Effector memory CD4-positive, alpha-beta T cell (primary cell): ENCODE measurements around the gene SRL.

Experiments
- DNase-seq, 3 donors: peaks; one replicate each; pipeline ENCODE4 v3.0.0-alpha.2; 2020
- H3K27ac ChIP-seq: 2 replicates; pipeline ENCODE4 v1.7.0; 2013; ENCODE audit warnings: mild to moderate bottlenecking, low read length, moderate library complexity; ENCODE audit not compliant: insufficient read depth, poor library complexity, severe bottlenecking
- H3K27me3 ChIP-seq: replicated peaks from 2 replicates; pipeline ENCODE4 v1.7.0; 2013; ENCODE audit warnings: mild to moderate bottlenecking, low read length; ENCODE audit not compliant: insufficient read depth, control insufficient read depth, poor library complexity, severe bottlenecking
- H3K36me3 ChIP-seq: 2 replicates; pipeline ENCODE4 v1.7.0; 2013; ENCODE audit warnings: mild to moderate bottlenecking, low read length, moderate library complexity; ENCODE audit not compliant: control insufficient read depth, insufficient read depth
- H3K4me1 ChIP-seq: 2 replicates; pipeline ENCODE4 v1.7.0; 2013; ENCODE audit warnings: low read length, mild to moderate bottlenecking; ENCODE audit not compliant: control insufficient read depth, insufficient read depth, poor library complexity, severe bottlenecking
- H3K4me3 ChIP-seq: 2 replicates; pipeline ENCODE4 v1.7.0; 2013; ENCODE audit warnings: low read length, low read depth, mild to moderate bottlenecking; ENCODE audit not compliant: insufficient read depth, poor library complexity, severe bottlenecking
- H3K9me3 ChIP-seq: 2 replicates; pipeline ENCODE4 v1.7.0; 2013; ENCODE audit warnings: mild to moderate bottlenecking, low read length, moderate library complexity; ENCODE audit not compliant: control insufficient read depth

The SRL gene

DNA sequence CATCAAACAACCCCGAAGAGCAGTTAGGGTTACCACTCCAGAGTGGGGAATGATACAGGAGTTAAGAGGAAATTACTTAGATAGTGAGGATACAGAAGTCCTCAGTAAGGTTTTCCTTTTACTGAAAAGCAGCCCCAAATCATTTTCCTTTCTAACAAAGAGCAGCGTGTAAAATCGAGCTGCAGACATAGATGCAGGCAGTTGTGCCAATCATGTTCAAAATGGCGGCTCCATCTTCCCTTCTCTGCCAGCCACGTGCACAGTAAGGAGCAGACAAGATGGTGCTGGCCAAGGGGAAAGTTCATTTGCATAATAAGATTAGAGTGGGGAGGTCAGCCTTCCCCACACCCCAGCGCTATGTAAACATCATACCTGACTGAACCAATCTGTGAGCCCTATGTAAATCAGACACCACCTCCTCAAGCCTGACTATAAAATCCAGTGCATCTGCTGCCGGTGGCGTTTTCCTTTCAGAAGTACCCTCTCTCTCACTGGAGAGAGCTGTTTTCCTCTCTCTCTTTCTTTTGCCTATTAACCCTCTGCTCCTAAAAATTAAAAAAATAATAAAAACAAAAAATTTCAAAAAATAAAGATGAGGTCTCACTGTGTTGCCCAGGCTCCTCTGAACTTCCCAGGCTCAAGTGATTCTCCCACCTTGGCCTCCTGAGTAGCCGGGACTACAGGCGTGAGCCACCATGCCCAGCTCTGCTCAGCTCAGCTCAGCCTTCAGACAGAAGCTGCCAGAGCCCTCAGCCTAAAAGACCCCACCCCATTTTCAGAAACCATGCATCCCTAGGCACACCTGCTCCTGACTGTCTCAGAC lies 2.6 kb upstream of the SRL start:
- H3K4me3 ChIP-seq = no peak overlapping the region
- no peak overlapping the region for H3K27ac ChIP-seq
- H3K36me3 ChIP-seq = no peaks in the 10 kb centered on the region
- H3K9me3 ChIP-seq = no peaks in the 10 kb centered on the region
- no peaks in the 10 kb centered on the region for H3K4me1 ChIP-seq
- DNase-seq = no peak
- H3K27me3 ChIP-seq = no peaks in the 10 kb centered on the region

DNA sequence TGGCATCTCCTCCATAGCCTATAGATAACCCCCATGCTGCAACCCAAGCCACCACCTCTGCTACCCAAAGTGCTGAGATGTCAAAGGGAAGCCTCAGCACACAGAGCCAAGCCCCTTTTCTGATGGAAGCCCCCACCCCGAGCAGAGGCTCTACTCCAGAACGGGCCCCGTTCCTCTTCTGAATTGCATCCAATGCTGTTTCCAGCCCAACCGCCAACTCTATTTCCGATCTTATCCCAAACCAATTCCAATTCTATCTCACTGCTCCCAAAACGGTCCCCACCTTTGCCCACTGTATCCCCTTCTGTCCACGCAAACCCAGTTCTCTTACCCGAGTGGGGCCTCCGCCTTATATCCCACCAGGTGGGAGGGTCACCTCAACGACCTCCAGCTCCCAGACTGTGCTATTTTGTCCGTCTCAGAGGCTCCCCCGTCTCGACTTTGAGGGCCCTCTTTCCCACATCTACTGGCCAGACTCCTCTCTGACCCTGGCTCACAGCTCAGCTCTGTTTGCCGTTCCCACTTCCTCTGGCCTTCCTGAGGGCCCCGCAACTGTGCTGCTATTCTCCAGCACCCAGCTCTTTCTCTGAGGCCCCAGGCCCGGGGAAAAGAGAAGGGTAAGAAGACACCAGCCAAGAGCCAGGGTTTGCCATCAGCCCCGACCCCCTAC lies 487 bp downstream of the SRL start:
- DNase-seq = no peak
- no peak overlapping the region for H3K4me3 ChIP-seq
- H3K4me1 ChIP-seq = no peaks in the 10 kb centered on the region
- H3K27me3 ChIP-seq = no peaks in the 10 kb centered on the region
- no peaks in the 10 kb centered on the region for H3K9me3 ChIP-seq
- no peak overlapping the region for H3K27ac ChIP-seq
- no peaks in the 10 kb centered on the region for H3K36me3 ChIP-seq

DNA sequence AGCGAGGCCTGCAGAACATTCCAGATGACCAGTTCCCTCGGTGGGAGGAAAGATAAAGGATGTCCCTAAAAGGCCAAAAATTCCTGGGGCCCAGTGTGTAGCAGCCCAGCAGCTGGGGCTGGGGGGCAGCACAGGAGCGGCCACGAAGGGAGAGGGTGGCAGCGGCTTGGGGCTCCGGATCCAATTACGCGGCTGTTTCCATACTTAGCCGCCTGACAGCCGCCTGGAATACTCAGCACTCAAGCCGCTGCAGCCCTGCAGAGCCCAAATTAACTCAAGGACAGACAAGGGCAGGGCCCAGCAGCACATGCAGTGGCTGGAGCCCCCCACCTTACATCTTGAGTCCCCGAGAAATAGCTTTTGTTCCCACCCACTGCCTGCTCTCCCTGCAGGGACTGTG lies 1.3 kb downstream of the SRL start:
- no peak overlapping the region for H3K4me3 ChIP-seq
- H3K36me3 ChIP-seq = no peaks in the 10 kb centered on the region
- no peaks in the 10 kb centered on the region for H3K9me3 ChIP-seq
- no peaks in the 10 kb centered on the region for H3K27me3 ChIP-seq
- H3K4me1 ChIP-seq = no peaks in the 10 kb centered on the region
- DNase-seq = no peak
- no peak overlapping the region for H3K27ac ChIP-seq

DNA sequence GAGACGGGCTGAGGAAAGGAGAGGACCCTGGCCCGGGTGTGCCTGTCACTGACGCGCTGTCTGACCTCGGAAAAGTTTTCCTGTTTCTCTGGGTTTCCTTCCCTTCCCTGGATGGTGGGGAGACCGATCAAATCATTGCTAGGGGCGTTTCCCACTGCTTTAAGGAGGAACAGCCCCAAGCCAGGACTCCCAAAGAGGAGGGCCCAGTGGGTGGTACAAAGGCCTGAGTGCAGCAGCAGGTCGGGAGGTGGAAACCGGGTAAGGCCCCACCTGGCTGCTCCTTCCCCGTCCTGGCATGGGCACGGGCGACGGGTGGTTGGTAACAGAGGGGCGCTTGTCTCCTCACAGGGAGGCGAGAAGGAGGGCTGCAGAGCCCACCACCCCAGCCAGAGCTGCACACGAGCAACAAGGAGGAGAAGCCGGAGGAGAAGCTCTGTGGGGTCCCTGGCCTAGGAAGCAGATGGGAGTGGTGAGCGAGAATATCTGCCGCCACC lies 2.2 kb downstream of the SRL start:
- Histone ChIP-seq H3K4me3 (no peak overlapping the region), H3K36me3 (no peaks in the 10 kb centered on the region), H3K27ac (no peak overlapping the region), H3K9me3 (no peaks in the 10 kb centered on the region), H3K4me1 (no peaks in the 10 kb centered on the region), H3K27me3 (no peaks in the 10 kb centered on the region)
- no peak for DNase-seq

DNA sequence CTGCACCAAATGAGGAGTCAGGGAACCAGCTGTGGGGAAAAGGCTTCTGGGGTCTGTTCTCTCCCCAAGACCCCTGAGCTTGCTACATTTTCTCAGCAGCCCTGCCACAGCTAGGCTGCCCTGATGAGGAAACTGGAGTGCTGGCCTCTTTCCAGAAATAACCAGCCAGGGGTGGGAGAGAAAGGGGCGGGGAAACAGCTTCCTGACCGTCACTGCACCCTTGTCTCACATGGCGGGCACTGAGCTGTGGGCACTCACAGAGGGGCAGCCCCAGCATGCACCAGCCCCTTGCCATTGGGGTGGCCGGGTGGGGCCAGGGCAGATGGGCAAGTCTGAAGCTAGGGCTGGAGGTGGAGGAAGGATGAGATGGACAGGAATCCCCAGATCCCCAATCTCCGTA lies 2.9 kb downstream of the SRL start:
- H3K9me3 ChIP-seq = no peaks in the 10 kb centered on the region
- no peaks in the 10 kb centered on the region for H3K27me3 ChIP-seq
- no peak for DNase-seq
- no peaks in the 10 kb centered on the region for H3K36me3 ChIP-seq
- H3K27ac ChIP-seq = no peak overlapping the region
- no peak overlapping the region for H3K4me3 ChIP-seq
- no peaks in the 10 kb centered on the region for H3K4me1 ChIP-seq

DNA sequence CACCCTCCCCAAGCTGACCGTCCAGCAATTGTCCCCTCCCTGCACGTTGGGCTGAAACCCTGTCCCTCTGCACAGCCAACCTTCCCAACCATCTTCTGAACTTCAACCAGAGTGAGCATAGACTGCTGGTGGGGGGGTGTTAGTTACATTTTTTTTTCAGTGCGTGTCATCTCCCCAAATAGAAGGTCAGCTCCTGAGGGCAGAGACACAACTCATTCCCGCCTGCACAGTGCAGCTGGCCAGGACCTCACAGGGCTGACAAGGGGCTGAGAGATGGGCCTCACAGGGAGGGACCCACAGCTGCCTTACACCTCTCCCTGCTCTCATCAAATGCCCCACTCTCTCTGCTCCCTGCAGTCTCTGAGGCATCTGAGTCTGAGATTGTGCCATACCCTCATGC lies 8.4 kb downstream of the SRL start:
- H3K27ac ChIP-seq = no peak overlapping the region
- no peaks in the 10 kb centered on the region for H3K36me3 ChIP-seq
- DNase-seq = no peak
- no peak overlapping the region for H3K4me3 ChIP-seq
- H3K4me1 ChIP-seq = no peaks in the 10 kb centered on the region
- peaks cover 4% of the 10 kb centered on the region for H3K27me3 ChIP-seq
- H3K9me3 ChIP-seq = no peaks in the 10 kb centered on the region

DNA sequence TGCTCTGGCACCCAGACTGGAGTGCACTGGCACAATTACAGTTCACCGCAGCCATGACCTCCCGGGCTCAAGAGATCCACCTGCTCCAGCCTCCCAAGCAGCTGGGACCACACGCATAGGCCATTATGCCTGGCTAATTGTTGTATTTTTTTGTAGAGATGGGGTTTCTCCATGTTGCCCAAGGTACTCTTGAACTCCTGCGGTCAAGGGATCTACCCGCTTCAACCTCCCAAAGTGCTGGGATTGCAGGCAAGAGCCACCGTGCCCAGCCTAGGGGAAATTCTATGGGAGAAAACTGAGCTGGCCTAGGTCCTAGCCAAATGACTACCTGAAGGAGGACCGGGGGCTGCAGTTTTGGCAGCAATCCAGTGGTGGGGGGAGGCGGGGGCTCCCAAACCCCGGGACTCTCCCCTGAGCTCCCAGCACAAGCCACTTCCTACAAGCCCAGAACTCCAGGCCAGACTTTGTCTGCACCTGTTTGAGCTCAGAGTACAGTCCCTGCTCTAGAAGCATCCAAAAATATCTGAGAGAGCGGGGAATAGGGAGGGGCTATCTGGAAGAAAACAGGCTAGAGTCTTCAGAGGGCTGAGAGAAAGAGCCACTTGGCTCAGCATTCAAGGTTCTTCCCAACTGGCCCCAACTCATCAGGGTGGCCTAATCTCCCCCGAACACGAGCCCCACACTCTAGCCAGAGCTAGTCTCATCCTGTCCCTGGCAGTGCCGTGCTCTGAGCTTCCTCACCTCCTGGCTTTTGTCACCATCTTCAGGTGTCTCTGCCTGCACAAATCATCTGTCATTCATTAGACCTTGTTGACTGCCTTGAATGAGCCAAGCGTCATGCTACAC lies 9.1 kb downstream of the SRL start:
- Histone ChIP-seq H3K27me3 (peaks cover 4% of the 10 kb centered on the region), H3K36me3 (no peaks in the 10 kb centered on the region), H3K4me3 (no peak overlapping the region), H3K9me3 (no peaks in the 10 kb centered on the region), H3K27ac (no peak overlapping the region), H3K4me1 (no peaks in the 10 kb centered on the region)
- DNase-seq = no peak

GRCh38 chr16:4231886-4232285 lies 10.0 kb downstream of the SRL start:
- H3K36me3 ChIP-seq = no peaks in the 10 kb centered on the region
- no peak for DNase-seq
- H3K9me3 ChIP-seq = no peaks in the 10 kb centered on the region
- no peaks in the 10 kb centered on the region for H3K4me1 ChIP-seq
- no peak overlapping the region for H3K4me3 ChIP-seq
- H3K27me3 ChIP-seq = peaks cover 4% of the 10 kb centered on the region
- H3K27ac ChIP-seq = no peak overlapping the region

- H3K27ac ChIP-seq = no peak overlapping the region
- peaks cover 4% of the 10 kb centered on the region for H3K27me3 ChIP-seq
- no peaks in the 10 kb centered on the region for H3K36me3 ChIP-seq
Measured at GRCh38 chr16:4231367-4231766, 10.5 kb downstream of the SRL start.

GRCh38 chr16:4227040-4227332 lies 14.9 kb downstream of the SRL start:
- H3K36me3 ChIP-seq = no peaks in the 10 kb centered on the region
- no peak for DNase-seq
- H3K27ac ChIP-seq = no peak overlapping the region
- H3K9me3 ChIP-seq = no peaks in the 10 kb centered on the region
- H3K4me3 ChIP-seq = no peak overlapping the region
- no peaks in the 10 kb centered on the region for H3K4me1 ChIP-seq
- H3K27me3 ChIP-seq = no peaks in the 10 kb centered on the region

More at GRCh38 chr16:4231367-4231766, 10.5 kb downstream of the SRL start:
- no peak for DNase-seq
- no peaks in the 10 kb centered on the region for H3K9me3 ChIP-seq
- H3K4me1 ChIP-seq = no peaks in the 10 kb centered on the region
- no peak overlapping the region for H3K4me3 ChIP-seq
